ENCODE results near the gene CD22. TPM values are rescaled to one million over a fixed set of nuclear protein-coding genes. Genes with fewer than 3 reads are reported as not detected.
A peak's percentile ranks its signal among the peaks of the same experiment; 100 is the strongest.

CD22 gene
- total and polyA plus RNA-seq, 7 donors = 0.69 to 107 (median 3.2) TPM

DNA sequence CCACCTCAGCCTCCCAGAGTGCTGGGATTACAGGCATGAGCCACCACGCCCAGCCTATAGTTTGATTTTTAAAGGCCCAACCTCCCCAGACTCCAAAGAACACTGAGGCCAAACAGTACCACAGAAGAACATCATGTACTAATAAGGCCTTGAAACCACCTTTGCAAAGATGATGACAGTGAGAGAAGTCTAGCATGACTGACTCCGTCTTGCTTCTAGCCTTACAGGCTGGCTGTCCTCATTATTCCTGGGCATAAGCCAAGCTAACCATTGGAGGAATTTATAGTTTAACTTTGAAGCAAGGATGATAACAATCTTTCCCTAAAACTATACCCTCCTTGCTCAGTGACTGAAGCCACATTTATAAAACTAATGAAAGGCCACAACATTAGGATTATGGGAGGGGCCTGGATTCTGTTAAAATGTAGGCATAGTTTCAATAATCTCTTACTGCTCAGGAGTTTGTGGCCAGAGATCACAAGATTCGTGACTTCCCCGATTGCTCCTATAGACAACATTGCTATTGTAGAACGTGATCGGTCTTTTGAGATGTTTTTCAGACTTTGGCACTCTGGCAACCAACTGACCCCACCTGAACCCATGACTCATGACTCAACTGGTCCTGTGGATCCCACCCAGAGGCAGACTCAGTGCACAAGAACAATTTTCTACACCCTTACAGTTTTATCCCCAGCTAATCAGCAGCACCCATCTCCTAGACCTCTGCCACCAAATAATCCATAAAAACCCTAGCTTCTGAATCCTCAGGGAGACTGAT is 59.5 kb downstream of the CD22 start:
- H3K4me1 ChIP-seq = peaks cover 0 to 32% (median 0%) of the 10 kb centered on the region in 4 donors
- peak overlapping the region in 2 of 4 donors; percentile 15 to 37 for H3K27ac ChIP-seq
- H3K27me3 ChIP-seq = no peaks in the 10 kb centered on the region
- intact Hi-C loops (cut with DNase I) = no loop called here
- no peaks in the 10 kb centered on the region for H3K9me3 ChIP-seq
- H3K4me3 ChIP-seq = no peak overlapping the region
- no peaks in the 10 kb centered on the region for H3K36me3 ChIP-seq
- no peak for DNase-seq
- TF ChIP-seq POLR2AphosphoS5 (IDR thresholded peaks at IDR 0.05) = no peak
- no peak for TF ChIP-seq EP300 (IDR thresholded peaks at IDR 0.05)
- no peak for TF ChIP-seq POLR2A (IDR thresholded peaks at IDR 0.05)
- TF ChIP-seq CTCF (IDR thresholded peaks at IDR 0.05) = no peak
- 85 to 90% methylated on average over 6 of the region's 6 CpGs for WGBS, 2 donors

- Histone ChIP-seq H3K27ac (peak overlapping the region in 1 of 4 donors; percentile 37), H3K9me3 (no peaks in the 10 kb centered on the region), H3K36me3 (no peaks in the 10 kb centered on the region), H3K4me1 (peaks cover 0 to 24% (median 0%) of the 10 kb centered on the region in 4 donors), H3K27me3 (no peaks in the 10 kb centered on the region), H3K4me3 (no peak overlapping the region)
- intact Hi-C loops (cut with DNase I) = no loop called here
- TF ChIP-seq CTCF (IDR thresholded peaks at IDR 0.05) = no peak
- TF ChIP-seq EP300 (IDR thresholded peaks at IDR 0.05) = no peak
- no peak for TF ChIP-seq POLR2AphosphoS5 (IDR thresholded peaks at IDR 0.05)
- TF ChIP-seq POLR2A (IDR thresholded peaks at IDR 0.05) = no peak
- WGBS, 2 donors = 49 to 66% methylated on average over 6 of the region's 6 CpGs
- DNase-seq = no peak
These were observed 60.3 kb downstream of the CD22 start for GRCh38 chr19:35389192-35389861.

GRCh38 chr19:35392742-35393715 is 64.0 kb downstream of the CD22 start:
- H3K9me3 ChIP-seq = no peaks in the 10 kb centered on the region
- intact Hi-C loops (cut with DNase I) = no loop called here
- no peak for TF ChIP-seq EP300 (IDR thresholded peaks at IDR 0.05)
- no peak for TF ChIP-seq CTCF (IDR thresholded peaks at IDR 0.05)
- TF ChIP-seq POLR2A (IDR thresholded peaks at IDR 0.05) = no peak
- no peak for TF ChIP-seq POLR2AphosphoS5 (IDR thresholded peaks at IDR 0.05)
- no peak overlapping the region for H3K27ac ChIP-seq
- H3K4me3 ChIP-seq = no peak overlapping the region
- 64 to 80% methylated on average over 5 of the region's 5 CpGs for WGBS, 2 donors
- peaks cover 0 to 19% (median 4%) of the 10 kb centered on the region in 4 donors for H3K4me1 ChIP-seq
- no peaks in the 10 kb centered on the region for H3K27me3 ChIP-seq
- no peaks in the 10 kb centered on the region for H3K36me3 ChIP-seq
- DNase-seq = no peak

DNA sequence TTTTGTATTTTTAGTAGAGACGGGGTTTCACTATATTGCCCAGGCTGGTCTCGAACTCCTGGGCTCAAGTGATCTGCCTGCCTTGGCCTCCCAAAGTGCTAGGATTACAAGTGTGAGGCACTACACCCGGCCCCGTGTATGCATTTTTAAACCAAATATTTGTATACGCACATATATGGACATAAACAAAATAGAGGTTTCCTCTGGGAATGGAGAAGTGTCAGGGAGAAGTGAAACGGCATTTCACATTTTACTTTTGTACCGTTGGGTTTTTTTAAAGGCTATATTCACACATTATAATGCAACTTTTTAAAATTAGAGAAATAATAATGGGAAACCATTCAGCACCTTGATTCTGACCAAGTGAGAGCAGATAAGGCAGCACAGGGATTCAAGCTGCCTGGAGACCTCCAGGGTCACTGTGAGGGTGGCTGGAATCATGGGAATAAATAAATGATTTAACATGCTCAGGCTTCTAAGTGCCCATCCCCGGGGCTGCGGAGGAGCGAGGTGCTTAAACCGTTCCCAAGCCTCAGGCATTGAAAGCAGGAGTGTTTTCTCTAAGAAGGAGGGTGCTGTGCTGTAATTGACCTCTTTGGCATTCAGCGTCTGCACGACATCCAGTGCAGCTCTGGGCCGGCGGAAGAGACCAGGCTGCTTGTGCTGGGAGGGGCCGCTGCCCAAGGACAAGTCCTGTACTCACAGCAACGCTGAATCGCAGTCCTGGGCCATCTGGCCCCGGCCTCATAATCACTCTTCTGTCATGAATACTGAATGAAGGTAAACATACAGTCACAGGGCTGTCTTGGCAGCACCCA is 66.6 kb downstream of the CD22 start:
- Histone ChIP-seq H3K9me3 (no peaks in the 10 kb centered on the region), H3K27me3 (no peaks in the 10 kb centered on the region), H3K4me3 (no peak overlapping the region), H3K27ac (peak overlapping the region in 3 of 4 donors; percentile 8 to 30 (median 11)), H3K4me1 (peaks cover 0 to 16% (median 4%) of the 10 kb centered on the region in 4 donors), H3K36me3 (no peaks in the 10 kb centered on the region)
- intact Hi-C loops (cut with DNase I) = no loop called here
- WGBS, 2 donors = 30 to 60% methylated on average over 19 of the region's 19 CpGs
- DNase-seq = peak; percentile 72
- TF ChIP-seq EP300 (IDR thresholded peaks at IDR 0.05) (no peak), POLR2AphosphoS5 (IDR thresholded peaks at IDR 0.05) (no peak), POLR2A (IDR thresholded peaks at IDR 0.05) (no peak), CTCF (IDR thresholded peaks at IDR 0.05) (no peak)

Measured in sigmoid colon (tissue), 7 donors.